RWPE1 (cell line): ENCODE measurements around the gene IKZF1.

Experiments
- CTCF ChIA-PET: fragments of 350-600 bp; sonication (Branson Sonifier 250); formaldehyde crosslinking; extraction: SDS; loops from one replicate; lab custom pipeline; 2021; lab: Yijun Ruan, JAX
- POLR2A ChIA-PET: fragments of 400-600 bp; formaldehyde crosslinking; extraction: SDS; loops from one replicate; lab custom pipeline; 2020; ENCODE audit warnings: antibody characterized with exemption; ENCODE audit not compliant: low non-redundant PET; lab: Yijun Ruan, JAX
- DNase-seq: peaks from one replicate; pipeline ENCODE4 v3.0.0; 2012; ENCODE audit warnings: low spot score
- H3K27ac ChIP-seq: fragments of 450-650 bp; 2 replicates; pipeline ENCODE4 v1.5.1; 2017
- TF ChIP-seq, protein P1 (sequence below): fragments of 450-650 bp; conservative IDR thresholded peaks from 2 replicates; pipeline ENCODE4 v1.5.1; 2017; ENCODE audit warnings: low read depth, mild to moderate bottlenecking

Gene IKZF1

DNA sequence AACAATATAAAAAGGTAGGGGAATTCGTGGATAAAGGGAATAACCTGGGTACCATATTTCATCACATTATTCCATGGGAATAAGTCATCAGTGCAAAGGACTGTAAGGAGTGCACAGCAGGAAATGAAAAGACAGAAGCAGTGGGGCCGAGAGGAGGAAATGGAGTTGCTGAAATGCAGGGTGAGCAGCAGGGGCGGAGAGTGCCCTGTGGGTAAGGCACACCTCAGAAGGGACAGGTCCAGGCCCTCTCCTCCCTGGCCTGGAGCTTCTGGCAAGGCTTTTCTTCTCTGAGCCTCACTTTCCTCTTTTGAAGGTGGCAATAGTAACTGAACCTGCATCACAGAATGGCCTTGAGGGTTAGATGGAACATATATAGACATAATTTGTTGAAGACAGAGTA is 26.2 kb downstream of the IKZF1 start:
- ChIA-PET POLR2A (no interaction called here), CTCF (no interaction called here)
- TF ChIP-seq, protein P1, sequence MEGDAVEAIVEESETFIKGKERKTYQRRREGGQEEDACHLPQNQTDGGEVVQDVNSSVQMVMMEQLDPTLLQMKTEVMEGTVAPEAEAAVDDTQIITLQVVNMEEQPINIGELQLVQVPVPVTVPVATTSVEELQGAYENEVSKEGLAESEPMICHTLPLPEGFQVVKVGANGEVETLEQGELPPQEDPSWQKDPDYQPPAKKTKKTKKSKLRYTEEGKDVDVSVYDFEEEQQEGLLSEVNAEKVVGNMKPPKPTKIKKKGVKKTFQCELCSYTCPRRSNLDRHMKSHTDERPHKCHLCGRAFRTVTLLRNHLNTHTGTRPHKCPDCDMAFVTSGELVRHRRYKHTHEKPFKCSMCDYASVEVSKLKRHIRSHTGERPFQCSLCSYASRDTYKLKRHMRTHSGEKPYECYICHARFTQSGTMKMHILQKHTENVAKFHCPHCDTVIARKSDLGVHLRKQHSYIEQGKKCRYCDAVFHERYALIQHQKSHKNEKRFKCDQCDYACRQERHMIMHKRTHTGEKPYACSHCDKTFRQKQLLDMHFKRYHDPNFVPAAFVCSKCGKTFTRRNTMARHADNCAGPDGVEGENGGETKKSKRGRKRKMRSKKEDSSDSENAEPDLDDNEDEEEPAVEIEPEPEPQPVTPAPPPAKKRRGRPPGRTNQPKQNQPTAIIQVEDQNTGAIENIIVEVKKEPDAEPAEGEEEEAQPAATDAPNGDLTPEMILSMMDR = no peak
- no peak overlapping the region for H3K27ac ChIP-seq
- DNase-seq = no peak

DNA sequence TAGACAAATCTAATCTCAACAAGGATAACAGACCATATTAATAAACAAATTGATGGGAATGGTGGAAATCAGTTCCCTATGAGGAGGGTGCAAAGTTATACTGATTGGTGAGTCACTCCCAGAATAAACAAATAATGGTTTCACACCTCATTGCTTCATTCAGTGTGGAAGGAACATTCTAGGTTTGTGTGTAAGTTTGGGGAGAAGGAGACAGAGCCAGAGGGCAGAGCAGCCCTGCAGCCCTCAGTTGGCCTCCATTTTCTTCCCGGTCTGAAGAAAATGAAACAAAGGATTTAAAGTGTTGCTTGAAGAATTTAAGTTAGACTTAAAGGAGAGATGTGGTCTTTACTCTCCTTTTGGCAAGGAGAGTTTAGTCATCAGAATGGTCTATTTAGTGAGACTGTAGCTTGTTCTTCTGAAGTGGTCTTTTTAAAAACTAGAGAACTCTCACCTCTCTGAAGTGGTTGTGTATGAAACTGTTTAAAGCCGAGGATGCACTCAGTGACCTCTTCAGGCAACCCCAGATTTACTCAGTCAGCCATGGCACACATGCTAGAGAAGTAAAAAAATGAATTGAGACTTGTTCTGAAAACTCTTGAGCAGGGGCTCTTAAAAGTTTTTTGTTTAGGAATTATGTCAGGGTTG is 27.2 kb downstream of the IKZF1 start:
- DNase-seq = no peak
- H3K27ac ChIP-seq = no peak overlapping the region

DNA sequence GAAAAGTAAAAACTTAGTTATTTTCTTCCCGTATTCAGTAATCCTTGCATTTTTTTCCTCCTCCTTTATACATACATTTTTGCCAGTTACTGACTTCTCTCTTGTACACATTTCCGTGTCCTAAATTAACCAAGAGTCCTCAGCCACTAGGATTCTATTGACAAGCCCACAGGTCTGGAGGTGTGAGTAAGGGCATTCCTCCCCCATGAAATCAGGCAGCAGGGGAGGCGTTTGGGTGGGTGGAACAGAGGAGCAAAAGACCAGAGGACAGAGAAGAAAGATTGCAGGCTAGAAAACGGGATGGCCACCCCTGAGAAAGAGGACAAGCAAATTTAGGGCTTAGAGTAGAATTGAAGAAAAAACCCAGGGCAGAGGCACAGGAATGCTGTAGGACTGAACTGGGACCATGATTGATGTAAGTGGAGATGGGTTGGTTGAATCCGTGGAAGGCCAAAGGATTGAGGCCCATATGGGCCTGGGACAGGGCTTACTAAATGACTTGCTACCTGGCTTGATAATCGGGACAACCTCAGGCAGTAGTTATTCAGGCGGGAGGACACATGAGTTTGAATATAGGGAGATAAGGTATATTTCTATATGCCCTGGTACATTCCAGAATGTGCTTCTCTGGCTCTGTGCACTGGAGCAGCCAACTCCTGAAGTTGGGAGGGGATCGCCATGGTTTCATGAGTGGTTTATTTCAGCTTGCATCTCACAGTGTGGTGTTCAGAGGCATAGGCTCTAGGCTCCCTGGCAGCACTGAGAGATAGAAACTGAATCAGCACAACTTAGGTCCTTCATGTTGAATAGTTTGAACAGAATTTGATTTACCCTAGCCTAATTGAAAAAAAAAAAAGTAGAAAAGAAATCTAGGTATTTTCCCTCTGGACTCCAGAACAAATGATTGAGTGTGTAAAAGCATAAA is 28.0 kb downstream of the IKZF1 start:
- CTCF ChIA-PET = no interaction called here
- H3K27ac ChIP-seq = no peak overlapping the region
- TF ChIP-seq, protein P1 = no peak
- POLR2A ChIA-PET = no interaction called here
- no peak for DNase-seq

More for the DNA sequence above, 27.2 kb downstream of the IKZF1 start:
- ChIA-PET CTCF (no interaction called here), POLR2A (no interaction called here)
- TF ChIP-seq, protein P1 = no peak

DNA sequence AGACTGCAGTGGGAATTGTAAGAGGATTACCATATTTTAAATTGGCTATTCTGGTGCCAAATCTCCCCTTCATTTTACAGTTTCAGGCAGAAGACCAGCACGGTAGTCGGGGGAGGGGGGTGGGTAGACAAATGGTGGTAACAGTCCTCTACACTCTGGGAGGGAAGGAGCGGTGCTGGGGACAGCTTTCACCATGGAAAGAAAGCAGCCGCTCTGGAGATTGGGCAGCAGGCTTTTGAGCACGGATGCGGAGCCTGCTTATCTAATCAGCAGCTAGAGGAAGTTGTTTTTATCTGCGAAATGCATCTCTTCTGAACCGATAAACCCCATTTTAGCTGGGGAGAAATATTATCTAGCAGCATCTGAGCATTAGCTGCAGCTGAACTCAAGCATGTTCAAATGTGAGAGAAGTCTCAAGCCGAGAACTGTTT is 28.7 kb downstream of the IKZF1 start:
- H3K27ac ChIP-seq = no peak overlapping the region
- POLR2A ChIA-PET = no interaction called here
- CTCF ChIA-PET = no interaction called here
- DNase-seq = no peak
- TF ChIP-seq, protein P1 = no peak

DNA sequence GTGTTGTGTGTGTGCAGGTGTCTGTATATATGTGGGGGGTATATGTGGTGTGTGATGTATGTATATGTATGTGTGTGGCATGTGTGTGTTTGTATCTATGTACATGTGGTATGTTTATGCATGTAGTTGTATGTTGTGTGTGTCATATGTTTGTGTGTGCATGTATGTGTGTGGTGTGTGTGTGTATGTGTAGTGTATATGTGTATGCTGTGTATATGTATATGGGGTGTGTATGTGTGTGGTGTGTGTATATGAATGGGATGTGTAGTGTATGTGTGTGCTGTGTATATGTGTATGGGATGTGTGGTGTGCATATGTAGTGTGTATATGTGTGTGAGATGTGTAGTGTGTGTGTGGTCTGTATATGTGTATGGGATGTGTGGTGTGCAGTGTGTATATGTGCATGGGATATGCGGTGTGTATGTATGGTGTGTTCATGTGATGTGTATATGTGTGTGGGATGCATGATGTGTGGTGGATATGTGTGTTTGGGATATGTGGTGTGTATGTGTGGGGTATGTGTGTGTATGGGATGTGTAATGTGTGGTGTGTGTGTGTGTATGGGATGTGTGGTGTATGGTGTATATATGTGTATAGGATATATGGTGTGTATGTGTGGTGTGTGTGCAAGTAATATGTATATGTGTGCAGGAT is 30.0 kb downstream of the IKZF1 start:
- no peak for DNase-seq
- ChIA-PET CTCF (no interaction called here), POLR2A (no interaction called here)
- no peak overlapping the region for H3K27ac ChIP-seq
- TF ChIP-seq, protein P1 = no peak

DNA sequence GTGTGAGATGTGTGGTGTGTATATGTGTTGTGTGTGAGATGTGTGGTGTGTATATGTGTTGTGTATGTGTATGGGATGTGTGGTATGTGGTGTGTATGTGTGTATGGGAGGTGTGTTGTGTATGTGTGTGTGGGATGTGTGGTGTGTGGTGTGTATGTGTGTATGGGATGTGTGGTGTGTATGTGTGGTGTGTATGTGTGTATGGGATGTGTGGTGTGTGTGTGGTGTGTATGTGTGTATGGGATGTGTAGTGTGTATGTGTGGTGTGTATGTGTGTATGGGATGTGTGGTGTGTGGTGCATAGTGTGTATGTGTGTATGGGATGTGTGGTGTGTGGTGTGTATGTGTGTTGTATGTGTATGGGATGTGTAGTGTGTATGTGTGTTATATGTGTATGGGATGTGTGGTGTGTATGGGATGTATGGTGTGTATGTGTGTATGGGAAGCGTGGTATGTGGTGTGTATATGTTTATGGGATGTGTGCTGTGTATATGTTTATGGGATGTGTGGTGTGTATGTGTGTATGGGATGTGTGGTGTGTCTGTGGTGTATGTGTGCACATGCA is 30.8 kb downstream of the IKZF1 start:
- CTCF ChIA-PET = no interaction called here
- no peak overlapping the region for H3K27ac ChIP-seq
- DNase-seq = no peak
- POLR2A ChIA-PET = no interaction called here
- TF ChIP-seq, protein P1 = no peak
